Keratinocyte (primary cell): ENCODE measurements around the gene TBC1D5. TPM values are rescaled to one million over a fixed set of nuclear protein-coding genes. Genes with fewer than 3 reads are reported as not detected.

ENCODE experiments used
- DNase-seq: peaks from one replicate; pipeline ENCODE4 v3.0.0-alpha.2; 2011; ENCODE audit warnings: low read depth, missing footprints, low spot score
- FAIRE-seq: peaks from 2 replicates; lab custom pipeline; 2011; peaks lifted over from hg19 to GRCh38; lab: Jason Lieb, UNC
- H2AFZ ChIP-seq: 2 replicates; pipeline ENCODE4 v1.6.0; 2012; ENCODE audit warnings: low read length, control low read depth, inconsistent platforms; ENCODE audit not compliant: control insufficient read depth
- H3K27ac ChIP-seq: 2 replicates; pipeline ENCODE4 v1.5.1; 2011; ENCODE audit warnings: low read length; ENCODE audit not compliant: control insufficient read depth, insufficient read depth
- H3K27me3 ChIP-seq: 3 replicates; pipeline ENCODE4 v1.6.0; 2011; ENCODE audit warnings: low read length; ENCODE audit not compliant: control insufficient read depth, insufficient read depth; ENCODE audit errors: extremely low read depth
- H3K36me3 ChIP-seq, 2 experiments: 2 replicates in 1 of 2; 3 replicates in 1 of 2; pipeline ENCODE4 v1.5.1; 2011; ENCODE audit warnings: low read length in 2 of 2, mild to moderate bottlenecking in 1 of 2; ENCODE audit not compliant: control insufficient read depth in 2 of 2, insufficient read depth in 2 of 2; ENCODE audit errors: extremely low read depth in 1 of 2
- H3K4me1 ChIP-seq: 3 replicates; pipeline ENCODE4 v1.5.1; 2011; ENCODE audit warnings: low read length; ENCODE audit not compliant: control insufficient read depth, insufficient read depth; ENCODE audit errors: extremely low read depth
- H3K4me2 ChIP-seq: 3 replicates; pipeline ENCODE4 v1.6.0; 2011; ENCODE audit warnings: low read depth, low read length; ENCODE audit not compliant: control insufficient read depth, insufficient read depth; ENCODE audit errors: extremely low read depth
- H3K4me3 ChIP-seq, 3 experiments: fragments of 200-600 bp in 1 of 3; sonication (generic) in 1 of 3; 2 replicates in 2 of 3; 3 replicates in 1 of 3; pipeline ENCODE4 v1.5.1; 2011 to 2016; ENCODE audit warnings: low read length in 3 of 3, mild to moderate bottlenecking in 3 of 3, control low read depth in 2 of 3, inconsistent platforms in 1 of 3, low read depth in 1 of 3, mixed read lengths in 1 of 3, mixed run types in 1 of 3, moderate library complexity in 1 of 3; ENCODE audit not compliant: control insufficient read depth in 2 of 3, insufficient read depth in 2 of 3; ENCODE audit errors: extremely low read depth in 1 of 3
- H3K79me2 ChIP-seq: 2 replicates; pipeline ENCODE4 v1.6.0; 2012; ENCODE audit warnings: low read length; ENCODE audit not compliant: control insufficient read depth, insufficient read depth
- H3K9ac ChIP-seq: 3 replicates; pipeline ENCODE4 v1.6.0; 2011; ENCODE audit warnings: low read length; ENCODE audit not compliant: control insufficient read depth, insufficient read depth; ENCODE audit errors: extremely low read depth
- H3K9me1 ChIP-seq: 3 replicates; pipeline ENCODE4 v1.6.0; 2011; ENCODE audit warnings: low read length; ENCODE audit not compliant: control insufficient read depth, insufficient read depth; ENCODE audit errors: extremely low read depth
- H3K9me3 ChIP-seq: 2 replicates; pipeline ENCODE4 v1.5.1; 2012; ENCODE audit warnings: low read depth, low read length; ENCODE audit not compliant: control insufficient read depth
- H4K20me1 ChIP-seq: 3 replicates; pipeline ENCODE4 v1.6.0; 2011; ENCODE audit warnings: low read length; ENCODE audit not compliant: control insufficient read depth, insufficient read depth; ENCODE audit errors: extremely low read depth
- CTCF ChIP-seq, 3 experiments: IDR thresholded peaks in 1 of 3; conservative IDR thresholded peaks in 1 of 3; optimal IDR thresholded peaks in 1 of 3; 2 replicates in 2 of 3; 3 replicates in 1 of 3; pipeline versions ENCODE3 to v1.5.1; 2011; ENCODE audit warnings: low read length in 3 of 3, mild to moderate bottlenecking in 3 of 3, moderate library complexity in 2 of 3, control low read depth in 1 of 3, inconsistent platforms in 1 of 3; ENCODE audit not compliant: insufficient read depth in 2 of 3; ENCODE audit errors: extremely low read depth in 1 of 3
- EZH2 ChIP-seq: IDR thresholded peaks from one replicate; pipeline ENCODE4 v1.6.1; 2012; ENCODE audit warnings: inconsistent platforms, mild to moderate bottlenecking, low read length, moderate library complexity
- dilution Hi-C: fragments of 300-500 bp; cut with MboI; formaldehyde crosslinking; loops from one replicate; pipeline ENCODE4 v1.7.0; 2020; ENCODE audit warnings: low sequenced_read_pairs; ENCODE audit not compliant: extremely low pct_ligation_motif_present
- polyA plus RNA-seq, 5 experiments: library from polyadenylated mRNA; depleted of rRNA in 3 of 5; stranded (reverse) in 3 of 5; stranded (forward) in 1 of 5; unstranded in 1 of 5; fragments of >200 nt; gene quantifications; 1 replicate in 1 of 5; 2 replicates in 3 of 5; 3 replicates in 1 of 5; pipeline versions ENCODE4 v1.2.1 to v1.2.3, GENCODE V29; 2011 to 2012; ENCODE audit warnings: missing spikeins in 2 of 5, low read depth in 1 of 5, low replicate concordance in 1 of 5

The TBC1D5 gene
- polyA plus RNA-seq, 1 donor (not counting 4 experiments of a cell fraction or from before 2014, with no cell fraction given), result 25.8 TPM

- Histone ChIP-seq H2AFZ (no peak overlapping the region), H3K27ac (no peak overlapping the region), H3K9ac (no peak overlapping the region), H3K4me1 (peaks cover 7% of the 10 kb centered on the region), H3K4me3 (no peak overlapping the region), H3K79me2 (peaks cover 6% of the 10 kb centered on the region), H4K20me1 (no peaks in the 10 kb centered on the region), H3K27me3 (no peaks in the 10 kb centered on the region), H3K36me3 (no peaks in the 10 kb centered on the region), H3K9me1 (no peaks in the 10 kb centered on the region), H3K4me2 (peak overlapping the region; percentile 16), H3K9me3 (no peaks in the 10 kb centered on the region)
- dilution Hi-C loops, result no loop called here
- TF ChIP-seq EZH2 (no peak), CTCF (optimal IDR thresholded peaks at IDR 0.05 in 1 of 3, IDR thresholded peaks at IDR 0.05 in 1 of 3, conservative IDR thresholded peaks at IDR 0.05 in 1 of 3; ENCODE audit: extremely low read depth in 1 of 3, insufficient read depth in 2 of 3, low read length in 3 of 3) (no peak)
- peak; percentile 49 for FAIRE-seq
- peak; percentile 4 for DNase-seq
Observed at GRCh38 chr3:17678116-17678741, 64.2 kb downstream of the TBC1D5 start.

GRCh38 chr3:17674082-17674686 is 68.2 kb downstream of the TBC1D5 start:
- no peak for FAIRE-seq
- Histone ChIP-seq H3K79me2 (peaks cover 1% of the 10 kb centered on the region), H3K9me3 (no peaks in the 10 kb centered on the region), H3K4me1 (peaks cover 7% of the 10 kb centered on the region), H3K9me1 (no peaks in the 10 kb centered on the region), H2AFZ (no peak overlapping the region), H3K4me2 (no peak overlapping the region), H3K36me3 (no peaks in the 10 kb centered on the region), H4K20me1 (no peaks in the 10 kb centered on the region), H3K4me3 (no peak overlapping the region), H3K27ac (no peak overlapping the region), H3K9ac (no peak overlapping the region), H3K27me3 (no peaks in the 10 kb centered on the region)
- dilution Hi-C loops, result no loop called here
- no peak for TF ChIP-seq CTCF (optimal IDR thresholded peaks at IDR 0.05 in 1 of 3, IDR thresholded peaks at IDR 0.05 in 1 of 3, conservative IDR thresholded peaks at IDR 0.05 in 1 of 3; ENCODE audit: extremely low read depth in 1 of 3, insufficient read depth in 2 of 3, low read length in 3 of 3)
- no peak for TF ChIP-seq EZH2
- DNase-seq, result no peak
